Tibial nerve (tissue), 4 donors: ENCODE results near the gene RALGAPB.

Experiments
- EP300 ChIP-seq, 2 donors: sonication (generic); formaldehyde crosslinking; IDR thresholded peaks; one replicate each; pipeline ENCODE4 v1.6.1; 2017; ENCODE audit warnings: antibody characterized with exemption in 2 of 2, mild to moderate bottlenecking in 1 of 2
- POLR2A ChIP-seq, 2 donors: fragments of 450-650 bp; IDR thresholded peaks; one replicate each; pipeline ENCODE4 v1.6.1; 2017; ENCODE audit warnings: antibody characterized with exemption in 2 of 2, mild to moderate bottlenecking in 2 of 2, moderate library complexity in 2 of 2
- TF ChIP-seq, protein P1 (sequence below), 5 experiments: fragments of 200-600 bp in 3 of 5; fragments of 450-650 bp in 2 of 5; sonication (generic) in 3 of 5; IDR thresholded peaks; one replicate each; pipeline ENCODE4 v1.5.1; 2016 to 2019; ENCODE audit warnings: antibody characterized with exemption in 5 of 5, mild to moderate bottlenecking in 3 of 5, moderate library complexity in 2 of 5

DNA sequence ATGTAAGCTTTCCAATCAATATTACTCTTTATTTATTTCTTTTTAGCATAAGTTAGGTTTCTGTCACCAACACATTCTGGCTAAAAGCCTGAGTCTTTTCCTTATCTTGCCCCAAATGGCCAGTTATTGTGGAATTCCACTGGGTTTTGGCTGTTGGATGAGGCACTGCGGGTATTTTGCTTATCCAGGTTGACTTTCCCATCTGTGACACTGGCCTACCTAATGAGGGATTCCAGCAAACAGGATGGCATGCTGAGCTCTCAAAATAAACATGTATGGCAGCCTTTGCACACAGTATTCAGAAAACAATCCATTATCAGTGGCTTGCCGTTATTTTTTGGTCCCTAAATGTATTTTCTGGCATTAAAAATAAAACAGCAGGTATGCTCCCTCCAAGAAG lies 6.5 kb upstream of the RALGAPB start:
- TF ChIP-seq, protein P1, sequence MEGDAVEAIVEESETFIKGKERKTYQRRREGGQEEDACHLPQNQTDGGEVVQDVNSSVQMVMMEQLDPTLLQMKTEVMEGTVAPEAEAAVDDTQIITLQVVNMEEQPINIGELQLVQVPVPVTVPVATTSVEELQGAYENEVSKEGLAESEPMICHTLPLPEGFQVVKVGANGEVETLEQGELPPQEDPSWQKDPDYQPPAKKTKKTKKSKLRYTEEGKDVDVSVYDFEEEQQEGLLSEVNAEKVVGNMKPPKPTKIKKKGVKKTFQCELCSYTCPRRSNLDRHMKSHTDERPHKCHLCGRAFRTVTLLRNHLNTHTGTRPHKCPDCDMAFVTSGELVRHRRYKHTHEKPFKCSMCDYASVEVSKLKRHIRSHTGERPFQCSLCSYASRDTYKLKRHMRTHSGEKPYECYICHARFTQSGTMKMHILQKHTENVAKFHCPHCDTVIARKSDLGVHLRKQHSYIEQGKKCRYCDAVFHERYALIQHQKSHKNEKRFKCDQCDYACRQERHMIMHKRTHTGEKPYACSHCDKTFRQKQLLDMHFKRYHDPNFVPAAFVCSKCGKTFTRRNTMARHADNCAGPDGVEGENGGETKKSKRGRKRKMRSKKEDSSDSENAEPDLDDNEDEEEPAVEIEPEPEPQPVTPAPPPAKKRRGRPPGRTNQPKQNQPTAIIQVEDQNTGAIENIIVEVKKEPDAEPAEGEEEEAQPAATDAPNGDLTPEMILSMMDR (IDR thresholded peaks at IDR 0.05) = no peak
- TF ChIP-seq POLR2A (IDR thresholded peaks at IDR 0.05) = no peak
- TF ChIP-seq EP300 (IDR thresholded peaks at IDR 0.05) = no peak
